SU-DHL-6 (cell line): ENCODE results near the gene DROSHA.

Source experiments
- H2AFZ ChIP-seq: fragments of 200-600 bp; sonication (generic); 2 replicates; pipeline ENCODE4 v1.6.1; 2014; ENCODE audit warnings: low read depth, mild to moderate bottlenecking, moderate library complexity, mixed read lengths, antibody characterized with exemption, low read length; ENCODE audit not compliant: severe bottlenecking
- H3F3A ChIP-seq: fragments of 200-600 bp; shearing (Covaris generic); 2 replicates; pipeline ENCODE4 v1.6.0; 2016; ENCODE audit warnings: antibody characterized with exemption, mild to moderate bottlenecking; ENCODE audit not compliant: insufficient read depth
- H3K27ac ChIP-seq: fragments of 200-600 bp; sonication (generic); 2 replicates; pipeline ENCODE4 v1.5.1; 2016; ENCODE audit warnings: low read depth, mild to moderate bottlenecking, low read length, moderate library complexity, mixed read lengths
- H3K27me3 ChIP-seq: fragments of 200-600 bp; sonication (generic), shearing (Covaris generic); 2 replicates; pipeline ENCODE4 v1.6.0; 2014; ENCODE audit warnings: mild to moderate bottlenecking, low read length
- H3K36me3 ChIP-seq: fragments of 200-600 bp; sonication (generic); 2 replicates; pipeline ENCODE4 v1.6.1; 2014; ENCODE audit warnings: mild to moderate bottlenecking, low read length, mixed read lengths
- H3K4me2 ChIP-seq: fragments of 300-600, 200-600 bp; shearing (Covaris generic), sonication (generic); 2 replicates; pipeline ENCODE4 v1.6.0; 2014; ENCODE audit warnings: low read length, low read depth, mild to moderate bottlenecking; ENCODE audit not compliant: poor library complexity, severe bottlenecking
- H3K4me3 ChIP-seq: fragments of 200-600 bp; sonication (generic); 2 replicates; pipeline ENCODE4 v1.5.1; 2014; ENCODE audit warnings: antibody characterized with exemption, low read length, mild to moderate bottlenecking, mixed read lengths; ENCODE audit not compliant: insufficient read depth, poor library complexity, severe bottlenecking
- H3K79me2 ChIP-seq: fragments of 200-600 bp; sonication (generic); 2 replicates; pipeline ENCODE4 v1.6.1; 2014; ENCODE audit warnings: mild to moderate bottlenecking, low read length, moderate library complexity; ENCODE audit not compliant: insufficient read depth
- H3K9ac ChIP-seq: fragments of 200-600 bp; sonication (generic); 2 replicates; pipeline ENCODE4 v1.7.0; 2014; ENCODE audit warnings: mild to moderate bottlenecking, low read length
- H3K9me2 ChIP-seq: fragments of 200-600 bp; sonication (generic); replicated peaks from 2 replicates; pipeline ENCODE4 v1.6.1; 2014; ENCODE audit warnings: low read length; ENCODE audit not compliant: insufficient read depth
- H3K9me3 ChIP-seq: fragments of 200-600 bp; sonication (generic); 2 replicates; pipeline ENCODE4 v1.6.1; 2014; ENCODE audit warnings: low read length, mixed read lengths; ENCODE audit not compliant: insufficient read depth
- H4K20me1 ChIP-seq: fragments of 200-600 bp; sonication (generic); 2 replicates; pipeline ENCODE4 v1.6.1; 2014; ENCODE audit warnings: low read depth, mild to moderate bottlenecking, antibody characterized with exemption, low read length, moderate library complexity, mixed read lengths
- CTCF ChIP-seq: fragments of 200-600 bp; sonication (generic); IDR thresholded peaks from one replicate; pipeline ENCODE4 v1.5.1; 2017; ENCODE audit warnings: antibody characterized with exemption, mild to moderate bottlenecking, low read length, moderate library complexity; ENCODE audit not compliant: insufficient read depth, poor library complexity, severe bottlenecking
- EZH2phosphoT487 ChIP-seq: fragments of 200-600 bp; sonication (generic), shearing (Covaris generic); conservative IDR thresholded peaks from 2 replicates; pipeline ENCODE4 v1.6.1; 2018; ENCODE audit warnings: mild to moderate bottlenecking, antibody characterized with exemption, low read length, moderate library complexity, mixed read lengths

Gene DROSHA

GRCh38 chr5:31390256-31390655 lies 141.6 kb downstream of the DROSHA start:
- no peak for TF ChIP-seq EZH2phosphoT487
- TF ChIP-seq CTCF, result no peak
- Histone ChIP-seq H3K9me3 (no peaks in the 10 kb centered on the region), H4K20me1 (no peaks in the 10 kb centered on the region), H3K9me2 (no peaks in the 10 kb centered on the region), H3K27me3 (no peaks in the 10 kb centered on the region), H3K79me2 (no peaks in the 10 kb centered on the region), H3K27ac (no peak overlapping the region), H3F3A (no peaks in the 10 kb centered on the region), H2AFZ (no peak overlapping the region), H3K36me3 (no peaks in the 10 kb centered on the region), H3K4me2 (no peak overlapping the region), H3K4me3 (no peak overlapping the region), H3K9ac (no peak overlapping the region)

- no peak for TF ChIP-seq CTCF
- TF ChIP-seq EZH2phosphoT487, result no peak
- Histone ChIP-seq H3K9me3 (no peaks in the 10 kb centered on the region), H3F3A (no peaks in the 10 kb centered on the region), H3K4me2 (no peak overlapping the region), H3K36me3 (no peaks in the 10 kb centered on the region), H3K9me2 (no peaks in the 10 kb centered on the region), H2AFZ (no peak overlapping the region), H3K4me3 (no peak overlapping the region), H3K27me3 (no peaks in the 10 kb centered on the region), H4K20me1 (no peaks in the 10 kb centered on the region), H3K9ac (no peak overlapping the region), H3K27ac (no peak overlapping the region), H3K79me2 (no peaks in the 10 kb centered on the region)
These were observed 145.9 kb downstream of the DROSHA start for GRCh38 chr5:31385774-31386537.

GRCh38 chr5:31383734-31384133 lies 148.2 kb downstream of the DROSHA start:
- Histone ChIP-seq H3K4me2 (no peak overlapping the region), H2AFZ (no peak overlapping the region)
- TF ChIP-seq CTCF, result no peak
- TF ChIP-seq EZH2phosphoT487, result no peak

More at GRCh38 chr5:31383734-31384133, 148.2 kb downstream of the DROSHA start:
- Histone ChIP-seq H3K9ac (no peak overlapping the region), H3K79me2 (no peaks in the 10 kb centered on the region), H3K27me3 (no peaks in the 10 kb centered on the region), H4K20me1 (no peaks in the 10 kb centered on the region), H3K27ac (no peak overlapping the region), H3K9me3 (no peaks in the 10 kb centered on the region), H3K4me3 (no peak overlapping the region), H3K9me2 (no peaks in the 10 kb centered on the region), H3F3A (no peaks in the 10 kb centered on the region), H3K36me3 (no peaks in the 10 kb centered on the region)
